Hematopoietic multipotent progenitor cell treated with erythropoietin and hydrocortisone succinate and interleukin-3 and kit ligand, for 8 days (in vitro differentiated cells): ENCODE data around the gene CSF2RB.

Experiments
- DNase-seq: peaks from one replicate; pipeline ENCODE4 v3.0.0-alpha.2; 2015

The CSF2RB gene

DNA sequence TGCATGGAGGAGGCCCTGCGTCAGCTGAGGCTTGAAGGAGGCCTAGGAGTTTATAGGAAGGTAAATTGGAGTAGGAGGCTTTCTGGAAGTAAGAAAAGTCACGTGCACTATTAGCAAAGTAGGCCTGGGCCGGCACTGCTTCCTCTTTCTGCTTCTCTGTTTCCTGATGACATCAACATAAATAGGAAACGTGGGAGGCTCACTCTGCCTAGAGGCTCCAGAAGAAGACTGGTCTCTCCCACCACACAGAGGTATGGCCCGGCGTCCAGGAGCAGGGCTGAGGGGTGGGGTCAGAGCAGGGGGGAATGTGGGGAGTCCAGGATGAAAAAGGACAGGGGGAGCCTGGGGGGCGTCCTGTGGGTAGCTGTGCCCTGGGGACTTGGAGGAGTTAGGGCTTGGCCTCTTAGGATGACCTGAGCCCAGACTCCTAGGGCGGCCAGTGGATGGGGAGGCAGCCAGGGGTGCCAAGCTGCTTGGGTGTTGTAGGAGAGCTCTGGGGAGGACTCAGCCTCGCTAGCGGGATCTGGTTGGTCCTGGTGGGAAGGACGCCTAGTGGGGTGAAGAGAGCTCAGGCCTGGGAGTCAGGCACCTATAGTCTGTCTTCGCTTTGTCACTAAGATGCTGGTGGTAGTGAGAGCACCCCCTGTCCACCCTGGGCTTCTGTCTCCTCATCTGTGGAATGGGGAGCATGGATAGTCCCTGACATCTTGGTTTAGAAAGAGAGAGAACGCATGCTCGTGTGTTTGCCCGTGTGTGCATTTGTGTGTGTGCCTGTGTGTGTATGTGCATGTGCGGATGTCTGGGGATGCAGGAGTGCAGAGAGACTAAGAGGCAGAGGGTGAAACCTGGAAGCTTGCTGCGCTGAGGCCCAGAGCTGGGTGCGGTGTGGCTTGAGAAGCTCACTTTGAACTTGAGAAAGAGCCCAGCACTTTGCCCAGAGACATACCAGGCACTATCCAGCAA, at the start of gene CSF2RB:
TSS of gene CSF2RB (plus strand) at position 202 of the 963 bp plus-strand sequence. CDS start 8,580 bp downstream, outside the sequence.
- peak; percentile 82 for DNase-seq

DNA sequence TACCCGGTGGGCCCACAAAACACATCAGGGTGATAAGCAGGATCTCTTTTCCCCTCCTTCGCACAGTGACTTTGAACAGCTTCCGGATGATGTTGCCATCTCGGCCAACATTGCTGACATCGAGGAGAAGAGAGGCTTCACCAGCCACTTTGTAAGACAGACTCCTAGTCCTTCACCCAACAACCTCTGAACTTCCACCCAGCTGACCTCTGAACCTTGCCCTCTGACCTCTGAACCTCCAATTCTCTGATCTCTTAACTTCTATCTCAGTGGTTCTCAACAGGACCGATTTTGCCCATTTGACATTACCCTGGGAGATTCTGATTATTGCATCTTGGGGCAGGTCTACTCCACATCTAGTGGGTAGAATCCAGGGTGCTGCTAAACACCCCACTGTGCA, 49.4 kb upstream of the CSF2RB start:
- no peak for DNase-seq

GRCh38 chr22:36864454-36865215, 48.8 kb upstream of the CSF2RB start:
- no peak for DNase-seq

- no peak for DNase-seq
Measured at GRCh38 chr22:36865346-36865745, 48.1 kb upstream of the CSF2RB start.

GRCh38 chr22:36867695-36868094, 45.7 kb upstream of the CSF2RB start:
- no peak for DNase-seq

- DNase-seq: peak; percentile 37
Measured at GRCh38 chr22:36868546-36869181, 44.8 kb upstream of the CSF2RB start.

DNA sequence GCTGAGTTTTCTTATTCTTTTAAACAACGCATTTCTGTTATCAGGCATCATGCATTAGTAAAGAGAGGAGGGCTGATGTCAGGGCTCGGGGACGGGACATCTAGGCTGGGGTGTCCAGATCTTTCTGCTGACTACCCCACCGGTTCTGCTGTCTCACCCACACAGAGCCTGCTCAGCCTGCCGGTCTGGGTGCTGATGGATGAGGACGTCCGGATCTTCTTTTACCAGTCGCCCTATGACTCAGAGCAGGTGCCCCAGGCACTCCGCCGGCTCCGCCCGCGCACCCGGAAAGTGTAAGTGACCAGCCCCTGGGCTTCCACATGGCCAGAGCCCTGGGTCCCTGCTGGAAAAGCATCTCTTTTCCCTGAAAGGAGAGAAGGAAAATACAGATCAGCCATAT, 43.2 kb upstream of the CSF2RB start:
- DNase-seq: no peak

GRCh38 chr22:36871669-36872081, 41.8 kb upstream of the CSF2RB start:
- DNase-seq: no peak

- DNase-seq: no peak
Measured at GRCh38 chr22:36872084-36872483, 41.3 kb upstream of the CSF2RB start.

- no peak for DNase-seq
Measured at GRCh38 chr22:36872866-36873498, 40.4 kb upstream of the CSF2RB start.

GRCh38 chr22:36873614-36874308, 39.7 kb upstream of the CSF2RB start:
- DNase-seq: peak; percentile 90

GRCh38 chr22:36874309-36874696, 39.1 kb upstream of the CSF2RB start:
- DNase-seq: no peak

GRCh38 chr22:36874736-36875135, 38.7 kb upstream of the CSF2RB start:
- DNase-seq: no peak

- no peak for DNase-seq
Measured at GRCh38 chr22:36875741-36876140, 37.7 kb upstream of the CSF2RB start.

GRCh38 chr22:36879775-36880174, 33.7 kb upstream of the CSF2RB start:
- DNase-seq: no peak

DNA sequence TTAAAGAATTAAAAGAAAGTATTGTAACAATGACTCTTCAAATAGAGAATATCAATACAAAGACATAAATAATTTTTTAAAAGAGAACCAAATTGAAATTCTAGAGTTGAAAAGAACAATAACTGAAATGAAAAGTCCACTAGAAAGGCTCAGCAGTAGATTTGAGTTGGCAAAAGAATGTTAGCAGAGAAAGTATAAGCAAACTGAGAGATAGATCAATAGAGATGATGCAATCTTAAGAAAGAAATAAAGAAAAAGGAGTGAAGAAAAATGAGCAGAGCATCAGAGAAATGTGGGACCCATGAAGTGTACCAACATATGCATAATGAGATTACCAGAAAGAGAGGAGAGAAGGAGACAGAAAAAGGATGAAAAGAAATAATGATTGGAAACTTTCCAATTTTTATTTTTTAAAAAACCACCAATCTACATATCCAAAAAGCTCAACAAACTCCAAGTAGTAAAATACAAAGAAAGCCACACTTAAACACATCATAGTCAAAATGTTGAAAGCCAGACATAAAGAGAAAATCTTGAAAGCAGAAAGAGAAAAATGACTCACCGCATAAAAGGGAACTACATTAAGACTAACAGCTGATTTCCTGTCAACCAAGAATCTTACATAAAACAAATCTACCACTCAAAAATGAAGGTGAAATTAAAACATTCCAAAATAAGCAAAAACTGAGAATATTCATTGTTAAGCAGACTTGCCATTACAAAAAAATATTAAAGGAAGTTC, 31.8 kb upstream of the CSF2RB start:
- no peak for DNase-seq

DNA sequence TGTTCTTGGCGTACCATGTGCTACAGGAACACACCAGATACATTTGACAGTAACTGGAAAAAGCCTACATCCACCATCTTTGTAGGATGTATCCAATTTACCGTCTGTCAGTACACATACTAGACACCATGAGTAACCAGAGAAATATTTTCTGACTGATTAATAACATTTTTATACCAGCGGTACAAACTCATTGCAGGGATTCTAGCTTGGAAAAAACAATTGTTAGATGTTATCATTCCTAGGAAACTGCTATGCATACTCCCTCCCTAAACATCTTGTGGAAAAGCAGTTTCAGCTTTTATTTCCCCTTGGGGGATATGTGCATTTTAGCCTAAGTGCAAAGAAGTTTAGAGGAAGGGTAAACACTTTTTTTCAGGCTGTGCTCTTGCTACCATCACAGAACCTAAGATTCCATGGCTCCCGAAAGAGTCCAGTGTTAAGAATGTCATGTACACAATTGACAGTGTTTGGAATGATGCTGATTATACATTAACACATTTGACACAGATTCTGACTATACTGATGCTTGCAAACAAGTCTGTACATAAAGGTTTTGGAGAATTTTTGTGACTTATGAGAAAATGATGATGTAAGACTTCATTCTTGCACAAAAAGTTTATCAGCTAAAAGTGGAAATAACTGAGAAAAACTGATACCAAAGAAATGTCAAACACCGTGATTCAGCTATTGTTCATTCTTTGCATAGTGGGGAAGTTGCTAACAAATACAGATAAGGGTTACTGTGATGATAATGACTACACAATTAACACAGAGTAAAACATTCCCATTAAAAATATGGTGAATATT, 28.9 kb upstream of the CSF2RB start:
- DNase-seq: peak; percentile 50

- no peak for DNase-seq
Measured at GRCh38 chr22:36885474-36885873, 28.0 kb upstream of the CSF2RB start.

DNA sequence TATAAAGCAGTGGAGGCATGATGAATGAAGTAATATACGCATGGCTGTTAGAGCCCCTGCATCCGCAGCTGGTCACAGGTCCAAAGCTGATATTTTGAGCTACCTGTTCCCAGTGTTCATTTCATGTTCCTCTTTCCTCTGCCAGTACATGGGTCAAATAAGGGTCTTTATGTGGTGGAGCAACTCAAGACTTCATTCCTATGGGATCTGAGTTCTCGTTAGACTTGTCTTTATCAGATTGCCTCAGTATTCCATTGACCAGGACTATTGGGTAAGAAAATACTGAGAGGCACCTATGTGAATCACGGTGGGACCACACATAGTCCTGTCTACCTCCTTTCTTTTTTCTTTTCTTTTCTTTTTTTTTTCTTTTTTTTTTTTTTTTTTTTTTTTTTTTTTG, 27.4 kb upstream of the CSF2RB start:
- DNase-seq: no peak

DNA sequence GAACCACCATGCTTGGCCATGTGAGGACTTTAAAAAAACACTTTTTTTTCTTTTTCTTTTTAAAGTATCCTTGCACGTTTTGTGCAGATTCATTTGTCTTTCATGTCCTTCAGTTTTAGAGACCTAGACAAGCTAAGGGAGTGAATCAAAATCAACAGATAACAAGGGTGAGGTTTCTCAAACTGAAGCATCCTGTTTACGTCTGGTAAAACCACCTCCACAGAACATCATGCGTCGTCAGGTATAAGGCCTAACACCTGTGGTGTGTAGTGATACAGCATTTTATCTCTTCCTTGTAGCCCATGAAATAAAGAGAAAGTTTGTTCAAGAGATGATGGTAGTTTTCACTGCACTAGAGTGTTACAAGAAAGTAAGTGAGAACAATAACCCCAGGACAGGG, 26.3 kb upstream of the CSF2RB start:
- DNase-seq: no peak

- DNase-seq: no peak
Measured at GRCh38 chr22:36891646-36892045, 21.8 kb upstream of the CSF2RB start.
